ENCODE data around the gene ENTPD1.
"Not testable (repeated sequence)": the region's sequence is repeated elsewhere in the genome, so short reads cannot be mapped to it uniquely, and the experiment has no call there.

Gene ENTPD1

DNA sequence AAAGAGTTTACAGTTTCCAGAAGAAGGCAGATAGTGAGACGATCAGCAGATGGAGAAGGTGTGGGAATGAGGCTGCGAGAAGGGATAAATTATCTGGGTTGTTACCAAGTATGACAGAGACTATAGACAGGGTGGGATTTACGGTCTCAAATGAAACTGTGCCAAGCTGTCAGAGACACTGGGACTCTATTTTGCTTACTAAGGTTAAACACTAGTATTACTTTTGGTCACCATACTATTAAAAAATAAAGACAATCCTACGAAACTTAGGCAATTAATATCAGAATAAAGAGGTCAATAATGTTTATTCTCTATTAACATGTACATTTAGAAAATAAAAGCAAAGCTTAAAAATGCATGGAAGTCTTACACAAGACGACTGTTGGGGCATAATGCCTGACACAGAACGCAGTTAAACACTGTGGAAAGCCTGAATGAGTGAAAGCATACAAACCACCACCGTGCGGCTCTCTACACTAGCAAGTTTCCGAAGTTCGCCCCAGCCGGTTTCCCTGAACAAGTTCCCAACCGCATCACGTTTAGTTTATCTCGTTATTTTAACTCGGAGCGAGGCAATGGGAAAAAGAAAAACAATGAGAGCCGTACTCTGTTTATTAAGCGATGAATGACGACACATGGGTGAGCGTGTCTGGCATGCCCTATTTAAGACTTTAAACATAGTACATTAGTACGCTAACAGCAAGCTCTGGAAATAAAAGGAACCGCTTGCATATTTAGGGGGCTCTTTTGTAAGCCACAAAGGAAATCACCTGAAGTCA is 150.9 kb downstream of the ENTPD1 start:
- peak overlapping the region; percentile 71 for H3K4me3 ChIP-seq (ENCODE audit: low read depth, low read length)
- peaks cover 3% of the 10 kb centered on the region; the same call in 1 of the 2 replicates for H3K36me3 ChIP-seq
- TF ChIP-seq, protein P1, sequence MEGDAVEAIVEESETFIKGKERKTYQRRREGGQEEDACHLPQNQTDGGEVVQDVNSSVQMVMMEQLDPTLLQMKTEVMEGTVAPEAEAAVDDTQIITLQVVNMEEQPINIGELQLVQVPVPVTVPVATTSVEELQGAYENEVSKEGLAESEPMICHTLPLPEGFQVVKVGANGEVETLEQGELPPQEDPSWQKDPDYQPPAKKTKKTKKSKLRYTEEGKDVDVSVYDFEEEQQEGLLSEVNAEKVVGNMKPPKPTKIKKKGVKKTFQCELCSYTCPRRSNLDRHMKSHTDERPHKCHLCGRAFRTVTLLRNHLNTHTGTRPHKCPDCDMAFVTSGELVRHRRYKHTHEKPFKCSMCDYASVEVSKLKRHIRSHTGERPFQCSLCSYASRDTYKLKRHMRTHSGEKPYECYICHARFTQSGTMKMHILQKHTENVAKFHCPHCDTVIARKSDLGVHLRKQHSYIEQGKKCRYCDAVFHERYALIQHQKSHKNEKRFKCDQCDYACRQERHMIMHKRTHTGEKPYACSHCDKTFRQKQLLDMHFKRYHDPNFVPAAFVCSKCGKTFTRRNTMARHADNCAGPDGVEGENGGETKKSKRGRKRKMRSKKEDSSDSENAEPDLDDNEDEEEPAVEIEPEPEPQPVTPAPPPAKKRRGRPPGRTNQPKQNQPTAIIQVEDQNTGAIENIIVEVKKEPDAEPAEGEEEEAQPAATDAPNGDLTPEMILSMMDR (IDR thresholded peaks at IDR 0.05; ENCODE audit: low read depth, low read length): 0 out of 2 replicates have a peak, but pooled peaks have one; percentile 9
- H3K27me3 ChIP-seq: no peaks in the 10 kb centered on the region
- no peaks in the 10 kb centered on the region for H3K9me3 ChIP-seq
- DNase-seq: peak; percentile 54
- no peaks in the 10 kb centered on the region for H3K4me1 ChIP-seq

DNA sequence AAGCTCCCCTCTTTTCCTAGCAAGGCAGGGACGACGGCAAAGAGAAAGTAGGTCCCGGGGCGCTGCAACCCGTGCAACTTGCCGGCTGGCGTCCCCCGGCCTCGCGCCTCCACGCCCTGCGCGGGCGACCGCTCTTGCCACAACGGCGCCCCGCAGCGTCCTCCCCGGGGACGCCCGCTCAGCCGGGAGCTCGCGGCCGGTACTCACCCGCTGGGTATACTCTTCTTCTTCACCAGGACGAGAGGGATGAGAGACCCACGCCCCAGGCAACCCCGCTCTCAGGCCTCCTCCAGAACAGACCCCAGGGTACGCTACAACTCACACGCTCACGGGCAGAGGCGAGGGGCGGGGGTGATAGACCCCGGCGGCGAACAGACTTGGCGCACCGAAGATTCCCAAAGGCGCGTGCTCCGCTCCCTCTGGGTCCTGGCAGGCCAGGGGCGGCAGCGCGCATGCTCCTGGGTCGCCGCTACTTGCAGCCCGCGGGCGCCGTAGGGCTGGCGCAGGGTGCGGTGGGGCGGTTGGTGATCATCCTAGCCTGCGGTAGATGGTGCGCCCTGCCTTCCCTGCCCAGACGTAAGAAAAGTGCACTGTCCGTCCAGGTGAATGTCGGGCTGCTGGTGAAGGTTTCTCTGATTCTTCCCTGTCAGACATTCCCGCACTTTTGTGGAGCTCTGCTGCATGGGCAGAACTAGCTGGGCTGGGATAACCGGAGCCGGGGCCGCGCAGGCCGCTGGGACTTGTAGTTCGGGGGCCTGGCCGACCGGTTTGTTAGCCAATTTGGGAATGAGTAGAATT is 151.7 kb downstream of the ENTPD1 start, which contains the start of gene CC2D2B:
CC2D2B (plus strand) TSS at position 520 of the 798 bp plus-strand sequence. CDS start 3,349 bp downstream, outside the sequence.
- H3K36me3 ChIP-seq: peaks cover 3% of the 10 kb centered on the region; the same call in 1 of the 2 replicates
- H3K27me3 ChIP-seq: no peaks in the 10 kb centered on the region
- peak within 1 kb of the TSS; percentile 71 for H3K4me3 ChIP-seq (ENCODE audit: low read depth, low read length)
- TF ChIP-seq, protein P1 (IDR thresholded peaks at IDR 0.05; ENCODE audit: low read depth, low read length): no peak
- H3K4me1 ChIP-seq: no peaks in the 10 kb centered on the region
- peak; percentile 88 for DNase-seq
- no peaks in the 10 kb centered on the region for H3K9me3 ChIP-seq

DNA sequence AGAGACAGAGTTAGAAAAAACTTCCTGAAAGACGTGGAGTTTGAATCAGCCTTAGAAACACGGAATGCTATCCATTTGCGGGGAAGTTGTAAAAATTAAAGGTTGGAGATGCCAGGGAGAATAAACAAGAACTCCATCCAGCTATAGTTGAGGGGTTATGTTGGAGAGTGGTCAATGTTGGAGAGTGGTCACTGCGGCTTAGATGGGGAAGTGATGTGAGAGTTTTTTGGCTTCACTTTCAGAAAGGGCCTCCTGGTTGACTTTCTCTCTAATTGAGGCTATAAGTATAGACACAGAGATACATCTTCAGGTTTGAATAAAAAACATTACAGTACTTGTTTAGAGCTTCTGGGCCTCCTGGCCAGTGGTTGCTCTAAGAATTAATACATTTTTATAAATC is 152.5 kb downstream of the ENTPD1 start:
- no peak for DNase-seq
- H3K27me3 ChIP-seq: no peaks in the 10 kb centered on the region
- TF ChIP-seq, protein P1 (IDR thresholded peaks at IDR 0.05; ENCODE audit: low read depth, low read length): no peak
- H3K9me3 ChIP-seq: no peaks in the 10 kb centered on the region
- peaks cover 3% of the 10 kb centered on the region; the same call in 1 of the 2 replicates for H3K36me3 ChIP-seq
- H3K4me1 ChIP-seq: no peaks in the 10 kb centered on the region
- H3K4me3 ChIP-seq (ENCODE audit: low read depth, low read length): peak overlapping the region; percentile 71; the same call in 1 of the 2 replicates

DNA sequence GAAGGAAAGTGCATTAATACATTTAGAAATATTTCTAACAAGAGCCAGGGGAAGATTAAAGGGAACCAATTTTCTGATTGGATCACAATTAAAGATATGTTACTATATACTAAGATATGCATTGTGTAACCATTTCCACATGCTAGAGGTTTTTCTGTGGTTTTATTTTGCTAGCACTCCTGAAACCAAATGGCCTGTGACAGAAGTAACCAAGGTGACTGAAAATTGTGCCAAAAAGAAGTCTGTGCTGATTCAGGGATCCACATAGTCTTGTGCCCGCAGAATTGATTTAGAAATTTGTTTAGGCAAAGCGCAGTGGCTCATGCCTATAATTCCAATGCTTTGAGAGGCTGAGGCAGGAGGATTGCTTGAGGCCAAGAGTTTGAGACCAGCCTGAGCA is 153.6 kb downstream of the ENTPD1 start:
- Histone ChIP-seq H3K27me3 (0 out of 2 replicates have a peak, but pooled peaks cover 3% of the 10 kb centered on the region), H3K4me3 (ENCODE audit: low read depth, low read length) (no peak overlapping the region), H3K4me1 (no peaks in the 10 kb centered on the region), H3K9me3 (no peaks in the 10 kb centered on the region), H3K36me3 (no peaks in the 10 kb centered on the region)
- TF ChIP-seq, protein P1 (IDR thresholded peaks at IDR 0.05; ENCODE audit: low read depth, low read length): no peak
- no peak for DNase-seq

DNA sequence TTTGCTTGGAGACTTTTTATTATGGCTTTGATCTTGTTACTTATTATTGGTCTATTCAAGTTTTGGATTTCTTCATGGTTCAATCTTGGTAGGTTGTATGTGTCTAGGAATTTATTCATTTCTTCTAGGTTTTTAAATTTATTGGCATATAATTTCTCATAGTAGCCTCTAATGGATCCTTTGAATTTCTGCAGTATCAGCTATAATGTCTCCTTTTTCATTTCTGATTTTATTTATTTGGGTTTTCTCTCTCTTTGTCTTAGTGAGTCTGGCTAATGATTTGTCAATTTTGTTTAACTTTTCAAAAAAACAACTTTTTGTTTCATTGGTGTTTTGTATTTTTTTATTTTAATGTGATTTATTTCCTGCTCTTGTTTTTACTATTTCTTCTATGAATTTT is 160.1 kb downstream of the ENTPD1 start:
- not testable (repeated sequence) for H3K4me1 ChIP-seq; DNase-seq; H3K4me3 ChIP-seq (ENCODE audit: low read depth, low read length); H3K36me3 ChIP-seq; H3K27me3 ChIP-seq; H3K9me3 ChIP-seq

Data from BE2C (cell line).